ENCODE data around the gene CDC34.

The CDC34 gene

GRCh38 chr19:543910-544608 lies 12.5 kb downstream of the CDC34 start, which contains the start of gene GZMM:
GZMM (plus strand) TSS chr19:544053; CDS start chr19:544072, 19 bp downstream.
- no peak for TF ChIP-seq CTCF (IDR thresholded peaks at IDR 0.05)

- no peak for TF ChIP-seq CTCF (IDR thresholded peaks at IDR 0.05)
Observed at GRCh38 chr19:547117-547516, 15.6 kb downstream of the CDC34 start.

- TF ChIP-seq CTCF (IDR thresholded peaks at IDR 0.05): no peak
Observed at GRCh38 chr19:547836-548720, 16.5 kb downstream of the CDC34 start.

- TF ChIP-seq CTCF (IDR thresholded peaks at IDR 0.05): no peak
Observed at GRCh38 chr19:548886-549830, 17.6 kb downstream of the CDC34 start.

GRCh38 chr19:554817-555216 lies 23.3 kb downstream of the CDC34 start:
- TF ChIP-seq CTCF (IDR thresholded peaks at IDR 0.05): no peak

GRCh38 chr19:555474-555808 lies 23.9 kb downstream of the CDC34 start:
- no peak for TF ChIP-seq CTCF (IDR thresholded peaks at IDR 0.05)
